ENCODE measurements around the gene PHF11. TPM values are rescaled to one million over a fixed set of nuclear protein-coding genes. Genes with fewer than 3 reads are reported as not detected.

Gene PHF11
- total and polyA plus RNA-seq, 2 donors (not counting 3 experiments of a cell fraction or from before 2014, with no cell fraction given) = 12.9 to 32.4 TPM

DNA sequence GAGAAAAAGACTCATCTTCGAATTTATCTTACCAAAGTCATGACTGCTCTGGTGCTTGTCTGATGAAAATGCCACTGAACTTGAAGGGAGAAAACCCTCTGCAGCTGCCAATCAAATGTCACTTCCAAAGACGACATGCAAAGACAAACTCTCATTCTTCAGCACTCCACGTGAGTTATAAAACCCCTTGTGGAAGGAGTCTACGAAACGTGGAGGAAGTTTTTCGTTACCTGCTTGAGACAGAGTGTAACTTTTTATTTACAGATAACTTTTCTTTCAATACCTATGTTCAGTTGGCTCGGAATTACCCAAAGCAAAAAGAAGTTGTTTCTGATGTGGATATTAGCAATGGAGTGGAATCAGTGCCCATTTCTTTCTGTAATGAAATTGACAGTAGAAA lies 19.2 kb upstream of the PHF11 start:
- no peak overlapping the region for H3K27ac ChIP-seq (ENCODE audit: insufficient read depth, low read depth, low read length)
- H3K9me3 ChIP-seq (replicated peaks; ENCODE audit: control insufficient read depth, insufficient read depth, low read length) = no peaks in the 10 kb centered on the region
- no peaks in the 10 kb centered on the region for H3K36me3 ChIP-seq (ENCODE audit: control insufficient read depth in 2 of 2, extremely low read depth in 1 of 2, insufficient read depth in 2 of 2, low read length in 2 of 2)
- H3K9me1 ChIP-seq (replicated peaks; ENCODE audit: control insufficient read depth, extremely low read depth, insufficient read depth, low read length) = no peaks in the 10 kb centered on the region
- CTCF ChIA-PET = no interaction called here
- H3K4me3 ChIP-seq (replicated peaks in 1 of 3; ENCODE audit: insufficient read depth in 1 of 3, low read depth in 1 of 3, low read length in 3 of 3) = no peak overlapping the region
- TF ChIP-seq MYC (IDR thresholded peaks at IDR 0.05; ENCODE audit: low read depth, low read length) = no peak
- TF ChIP-seq, protein P1, sequence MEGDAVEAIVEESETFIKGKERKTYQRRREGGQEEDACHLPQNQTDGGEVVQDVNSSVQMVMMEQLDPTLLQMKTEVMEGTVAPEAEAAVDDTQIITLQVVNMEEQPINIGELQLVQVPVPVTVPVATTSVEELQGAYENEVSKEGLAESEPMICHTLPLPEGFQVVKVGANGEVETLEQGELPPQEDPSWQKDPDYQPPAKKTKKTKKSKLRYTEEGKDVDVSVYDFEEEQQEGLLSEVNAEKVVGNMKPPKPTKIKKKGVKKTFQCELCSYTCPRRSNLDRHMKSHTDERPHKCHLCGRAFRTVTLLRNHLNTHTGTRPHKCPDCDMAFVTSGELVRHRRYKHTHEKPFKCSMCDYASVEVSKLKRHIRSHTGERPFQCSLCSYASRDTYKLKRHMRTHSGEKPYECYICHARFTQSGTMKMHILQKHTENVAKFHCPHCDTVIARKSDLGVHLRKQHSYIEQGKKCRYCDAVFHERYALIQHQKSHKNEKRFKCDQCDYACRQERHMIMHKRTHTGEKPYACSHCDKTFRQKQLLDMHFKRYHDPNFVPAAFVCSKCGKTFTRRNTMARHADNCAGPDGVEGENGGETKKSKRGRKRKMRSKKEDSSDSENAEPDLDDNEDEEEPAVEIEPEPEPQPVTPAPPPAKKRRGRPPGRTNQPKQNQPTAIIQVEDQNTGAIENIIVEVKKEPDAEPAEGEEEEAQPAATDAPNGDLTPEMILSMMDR (IDR thresholded peaks at IDR 0.05; ENCODE audit: extremely low read depth in 1 of 2, insufficient read depth in 1 of 2, low read depth in 1 of 2, low read length in 2 of 2) = no peak
- no peak for TF ChIP-seq GATA2 (IDR thresholded peaks at IDR 0.05; ENCODE audit: insufficient read depth, insufficient read length, low read depth, low read length)
- no peak for TF ChIP-seq EZH2 (IDR thresholded peaks at IDR 0.05; ENCODE audit: borderline replicate concordance, low read depth, low read length, severe bottlenecking)
- TF ChIP-seq POLR2A (IDR thresholded peaks at IDR 0.05; ENCODE audit: low read depth, low read length) = no peak
- TF ChIP-seq JUN (IDR thresholded peaks at IDR 0.05; ENCODE audit: borderline replicate concordance, insufficient read depth, insufficient read length, low read depth) = no peak
- TF ChIP-seq, protein P2, sequence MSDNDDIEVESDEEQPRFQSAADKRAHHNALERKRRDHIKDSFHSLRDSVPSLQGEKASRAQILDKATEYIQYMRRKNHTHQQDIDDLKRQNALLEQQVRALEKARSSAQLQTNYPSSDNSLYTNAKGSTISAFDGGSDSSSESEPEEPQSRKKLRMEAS (IDR thresholded peaks at IDR 0.05; ENCODE audit: insufficient read depth, insufficient read length) = no peak
- TF ChIP-seq FOS (IDR thresholded peaks at IDR 0.05; ENCODE audit: borderline replicate concordance, insufficient read depth, low read length) = no peak
- no peak for TF ChIP-seq POLR2AphosphoS5 (IDR thresholded peaks at IDR 0.05; ENCODE audit: insufficient read depth, low read depth, low read length)
- H4K20me1 ChIP-seq (replicated peaks; ENCODE audit: control insufficient read depth, extremely low read depth, insufficient read depth, low read length) = no peaks in the 10 kb centered on the region
- H3K4me1 ChIP-seq (ENCODE audit: control insufficient read depth, extremely low read depth, insufficient read depth, low read length) = no peaks in the 10 kb centered on the region
- H3K9ac ChIP-seq (replicated peaks; ENCODE audit: extremely low read depth, insufficient read depth, low read length) = no peak overlapping the region
- POLR2A ChIA-PET = no interaction called here
- intact Hi-C loops (cut with micrococcal nuclease) = no loop called here
- no peaks in the 10 kb centered on the region for H3K79me2 ChIP-seq (ENCODE audit: control insufficient read depth, insufficient read depth, low read length)
- H3K4me2 ChIP-seq (ENCODE audit: insufficient read depth, low read length) = no peak overlapping the region
- DNase-seq (ENCODE audit: low read depth, low spot score) = no peak
- H3K27me3 ChIP-seq (ENCODE audit: control insufficient read depth in 2 of 2, insufficient read depth in 2 of 2, low read length in 2 of 2) = no peaks in the 10 kb centered on the region
- BruUV-seq (replicated peaks) = no TSS peak
- H2AFZ ChIP-seq (ENCODE audit: low read depth, low read length) = no peak overlapping the region
- dilution Hi-C loops (cut with MboI; ENCODE audit: extremely low pct_ligation_motif_present, low sequenced_read_pairs) = no loop called here
- no peak for FAIRE-seq

Measured in endothelial cell of umbilical vein (primary cell).